Immature natural killer cell (primary cell): ENCODE data around the gene CLIC4. TPM values are rescaled to one million over a fixed set of nuclear protein-coding genes. Genes with fewer than 3 reads are reported as not detected.

Experiments used
- DNase-seq, 3 donors: peaks; one replicate each; pipeline ENCODE4 v3.0.0; 2022; ENCODE audit warnings: mixed read lengths in 1 of 3
- H3K27ac Mint-ChIP-seq, 6 donors: one replicate each; pipeline ENCODE4 v1.8.0; 2020; ENCODE audit warnings: mixed read lengths in 6 of 6, mild to moderate bottlenecking in 5 of 6, inconsistent platforms in 4 of 6, moderate library complexity in 3 of 6
- H3K27me3 Mint-ChIP-seq, 3 donors: one replicate each; pipeline ENCODE4 v1.8.0; 2020 to 2021; ENCODE audit warnings: low read depth in 3 of 3, mild to moderate bottlenecking in 3 of 3, mixed read lengths in 3 of 3, moderate library complexity in 3 of 3, inconsistent platforms in 1 of 3
- H3K36me3 Mint-ChIP-seq, 3 donors: one replicate each; pipeline ENCODE4 v1.8.0; 2020; ENCODE audit warnings: mixed read lengths in 3 of 3, inconsistent platforms in 2 of 3, mild to moderate bottlenecking in 2 of 3
- H3K4me1 Mint-ChIP-seq, 2 donors: one replicate each; pipeline ENCODE4 v1.8.0; 2020; ENCODE audit warnings: inconsistent platforms in 2 of 2, mild to moderate bottlenecking in 2 of 2, mixed read lengths in 2 of 2, moderate library complexity in 1 of 2
- H3K4me3 Mint-ChIP-seq, 5 donors: one replicate each; pipeline ENCODE4 v1.8.0; 2020; ENCODE audit warnings: mild to moderate bottlenecking in 5 of 5, mixed read lengths in 5 of 5, inconsistent platforms in 3 of 5, moderate library complexity in 3 of 5
- H3K9me3 Mint-ChIP-seq, 6 donors: one replicate each; pipeline ENCODE4 v1.8.0; 2020; ENCODE audit warnings: mild to moderate bottlenecking in 6 of 6, mixed read lengths in 6 of 6, inconsistent platforms in 4 of 6, moderate library complexity in 3 of 6
- polyA plus RNA-seq, 3 donors: library from polyadenylated mRNA; unstranded; fragments of 300-500 nt; fragmentation: Illumina TruSeq; gene quantifications; one replicate each; pipeline ENCODE4 v1.2.3, GENCODE V29; 2021

The CLIC4 gene
- polyA plus RNA-seq, 3 donors from 2014 or later: 0.81 to 1.6 (median 1.3) TPM

DNA sequence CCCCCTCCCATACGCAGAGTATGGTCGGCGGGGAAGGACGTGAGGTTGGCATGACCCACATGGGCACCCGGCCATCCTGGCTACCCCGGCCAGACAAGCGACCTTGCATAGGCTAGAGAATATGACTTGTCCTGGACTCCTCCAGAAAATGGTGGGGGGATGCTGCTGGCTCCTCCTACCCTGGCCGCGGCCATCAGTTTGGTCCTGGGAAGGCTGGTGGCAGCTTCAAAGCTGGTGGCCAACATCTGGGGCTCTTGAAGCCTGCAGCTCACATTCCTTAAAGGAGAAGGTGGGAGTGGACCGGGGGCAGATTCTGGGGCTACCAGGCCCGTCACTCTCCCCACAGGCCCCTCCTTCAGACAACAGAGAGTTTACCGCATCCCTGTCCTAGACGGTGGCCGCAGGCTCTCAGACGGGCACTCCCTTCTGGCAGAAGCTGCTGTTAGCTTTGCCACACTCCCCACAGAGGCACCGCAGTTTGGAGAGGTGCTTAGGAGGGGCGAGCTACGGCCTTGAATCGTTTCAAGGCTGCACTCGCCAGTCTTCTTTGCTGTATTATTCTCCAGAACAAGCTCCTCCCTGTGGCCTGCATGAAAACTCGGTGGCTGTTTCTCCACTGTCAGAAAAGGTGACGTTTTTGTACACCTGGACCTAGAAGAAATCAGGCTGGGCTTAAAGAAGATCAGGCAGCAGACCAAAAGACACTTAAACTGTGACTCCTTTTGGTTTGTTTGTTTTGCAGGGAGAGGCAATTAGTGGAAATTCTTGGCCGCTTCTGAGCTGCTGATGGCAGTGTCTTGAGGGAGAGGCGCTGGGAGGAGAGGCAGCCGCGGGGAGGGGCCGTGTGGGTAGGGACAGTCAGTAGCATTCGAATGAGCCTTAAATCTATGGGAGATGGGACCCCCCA is 116.8 kb downstream of the CLIC4 start:
- peaks cover 73 to 99% of the 10 kb centered on the region in 2 donors for H3K4me1 Mint-ChIP-seq
- peak overlapping the region; percentile 79 to 99 (median 88) for H3K27ac Mint-ChIP-seq
- no peaks in the 10 kb centered on the region for H3K9me3 Mint-ChIP-seq
- H3K36me3 Mint-ChIP-seq: peaks cover 0 to 52% (median 45%) of the 10 kb centered on the region in 3 donors
- H3K4me3 Mint-ChIP-seq: peak overlapping the region; percentile 63 to 97 (median 79)
- peak; percentile 60 to 81 (median 72) for DNase-seq
- peaks cover 0 to 12% (median 10%) of the 10 kb centered on the region in 3 donors for H3K27me3 Mint-ChIP-seq

DNA sequence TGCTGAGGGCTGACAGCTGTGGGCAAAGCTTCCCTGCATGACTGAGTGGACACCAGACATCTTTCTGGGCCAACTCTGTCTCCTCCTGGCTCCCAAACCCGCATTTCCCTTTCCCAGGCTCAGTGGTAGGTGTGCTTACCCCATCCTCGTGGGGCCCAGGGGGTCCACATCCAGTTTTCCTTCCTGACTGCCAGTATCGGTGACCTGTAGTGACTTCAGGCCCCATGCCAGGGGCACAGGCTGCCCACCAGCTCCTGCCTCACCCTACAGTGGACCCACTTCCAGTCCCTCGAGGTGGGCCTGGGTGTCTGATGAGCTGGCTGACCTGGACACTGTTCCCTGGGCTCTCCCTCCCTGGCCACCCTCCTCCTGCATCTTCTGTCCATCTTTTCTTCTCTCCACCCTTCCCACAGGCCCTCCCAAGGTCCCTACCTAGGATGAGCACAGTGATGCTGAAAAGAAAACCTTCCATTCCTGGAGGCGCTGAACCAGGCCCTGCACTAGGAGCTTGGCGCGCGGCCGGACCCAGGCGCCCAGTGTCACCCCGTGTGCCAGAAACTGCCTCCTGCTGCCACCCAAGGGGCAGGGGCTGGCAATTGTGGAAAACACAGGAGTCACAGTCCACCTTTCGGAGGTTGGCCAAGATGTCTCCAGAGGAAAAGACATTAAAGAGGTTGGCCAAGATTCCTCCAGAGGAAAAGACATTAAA is 117.7 kb downstream of the CLIC4 start:
- Mint-ChIP-seq H3K4me1 (peaks cover 74 to 99% of the 10 kb centered on the region in 2 donors), H3K4me3 (peak overlapping the region; percentile 72 to 97 (median 79)), H3K36me3 (peaks cover 0 to 61% (median 47%) of the 10 kb centered on the region in 3 donors)

DNA sequence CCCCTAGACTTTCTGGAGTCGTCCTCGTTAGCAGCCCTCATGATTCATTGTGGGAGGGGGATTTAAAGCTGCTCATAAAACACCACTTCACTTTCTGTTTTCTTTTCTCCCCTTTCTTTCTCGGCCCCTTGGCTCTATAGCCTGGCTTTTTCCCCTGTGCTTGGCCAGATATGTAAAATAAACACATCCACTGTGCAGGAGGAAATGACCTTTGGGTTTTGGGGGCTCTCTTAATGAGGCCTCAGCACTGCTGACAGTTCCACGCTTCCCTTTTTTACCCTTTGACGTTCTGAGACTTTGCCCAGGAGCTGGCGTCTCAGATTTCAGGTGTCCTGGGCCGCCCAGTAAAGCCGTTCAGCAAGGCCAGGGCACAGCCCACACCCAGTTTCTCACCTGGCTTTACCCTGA is 119.1 kb downstream of the CLIC4 start:
- Mint-ChIP-seq H3K9me3 (no peaks in the 10 kb centered on the region), H3K36me3 (peaks cover 0 to 67% (median 47%) of the 10 kb centered on the region in 3 donors), H3K27ac (peak overlapping the region in 5 of 6 donors; percentile 46 to 91 (median 80)), H3K4me1 (peaks cover 72 to 99% of the 10 kb centered on the region in 2 donors), H3K27me3 (peaks cover 0 to 5% (median 2%) of the 10 kb centered on the region in 3 donors), H3K4me3 (peak overlapping the region; percentile 58 to 97 (median 77))
- no peak for DNase-seq

More for the DNA sequence above, 117.7 kb downstream of the CLIC4 start:
- Mint-ChIP-seq H3K27ac (peak overlapping the region in 5 of 6 donors; percentile 81 to 99 (median 89)), H3K27me3 (peaks cover 0 to 9% (median 6%) of the 10 kb centered on the region in 3 donors), H3K9me3 (no peaks in the 10 kb centered on the region)
- no peak for DNase-seq

DNA sequence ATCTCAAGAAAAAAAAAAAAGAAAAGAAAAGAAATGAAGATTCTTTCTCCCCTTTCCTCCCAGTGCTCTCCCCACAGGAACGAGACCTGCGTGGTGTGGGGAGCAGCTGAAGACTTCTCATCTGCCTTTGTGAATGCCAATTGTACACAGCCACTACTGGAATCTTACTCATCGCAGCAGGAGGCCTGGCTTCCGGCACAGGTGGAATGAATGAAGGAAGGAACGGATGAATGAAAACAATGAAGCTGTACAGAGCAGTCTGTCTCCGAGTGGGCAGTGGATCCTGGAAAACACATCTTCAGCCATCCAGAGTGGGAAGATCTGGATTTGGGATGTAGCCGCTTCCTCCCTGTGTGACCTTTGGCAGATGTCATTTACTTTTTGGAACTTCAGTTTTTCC is 119.9 kb downstream of the CLIC4 start:
- peaks cover 0 to 67% (median 47%) of the 10 kb centered on the region in 3 donors for H3K36me3 Mint-ChIP-seq
- peaks cover 1 to 5% (median 2%) of the 10 kb centered on the region in 3 donors for H3K27me3 Mint-ChIP-seq
- no peak overlapping the region for H3K27ac Mint-ChIP-seq
- no peak for DNase-seq
- no peak overlapping the region for H3K4me3 Mint-ChIP-seq
- no peaks in the 10 kb centered on the region for H3K9me3 Mint-ChIP-seq
- peaks cover 76 to 100% of the 10 kb centered on the region in 2 donors for H3K4me1 Mint-ChIP-seq

DNA sequence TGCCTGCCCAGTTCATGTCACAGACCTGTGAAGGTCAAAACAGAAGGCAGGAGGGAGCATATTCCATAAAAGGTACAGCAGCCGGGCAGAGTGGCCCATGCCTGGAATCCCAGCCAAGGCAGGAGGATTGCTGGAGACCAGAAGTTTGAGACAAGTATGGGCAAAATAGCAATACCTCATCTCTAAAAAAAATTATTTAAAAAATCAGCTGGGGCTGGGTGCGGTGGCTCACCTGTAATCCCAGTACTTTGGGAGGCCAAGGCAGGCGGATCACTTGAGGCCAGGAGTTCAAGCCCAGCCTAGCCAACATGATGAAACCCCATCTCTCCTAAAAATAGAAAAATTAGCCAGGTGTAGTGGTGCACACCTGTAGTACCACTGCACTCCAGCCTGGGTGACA is 120.3 kb downstream of the CLIC4 start:
- H3K27me3 Mint-ChIP-seq: peaks cover 1 to 4% (median 2%) of the 10 kb centered on the region in 3 donors
- H3K9me3 Mint-ChIP-seq: no peaks in the 10 kb centered on the region
- no peak overlapping the region for H3K4me3 Mint-ChIP-seq
- H3K27ac Mint-ChIP-seq: peak overlapping the region in 2 of 6 donors; percentile 13 to 45
- peaks cover 76 to 100% of the 10 kb centered on the region in 2 donors for H3K4me1 Mint-ChIP-seq
- H3K36me3 Mint-ChIP-seq: peaks cover 0 to 66% (median 47%) of the 10 kb centered on the region in 3 donors
- no peak for DNase-seq

DNA sequence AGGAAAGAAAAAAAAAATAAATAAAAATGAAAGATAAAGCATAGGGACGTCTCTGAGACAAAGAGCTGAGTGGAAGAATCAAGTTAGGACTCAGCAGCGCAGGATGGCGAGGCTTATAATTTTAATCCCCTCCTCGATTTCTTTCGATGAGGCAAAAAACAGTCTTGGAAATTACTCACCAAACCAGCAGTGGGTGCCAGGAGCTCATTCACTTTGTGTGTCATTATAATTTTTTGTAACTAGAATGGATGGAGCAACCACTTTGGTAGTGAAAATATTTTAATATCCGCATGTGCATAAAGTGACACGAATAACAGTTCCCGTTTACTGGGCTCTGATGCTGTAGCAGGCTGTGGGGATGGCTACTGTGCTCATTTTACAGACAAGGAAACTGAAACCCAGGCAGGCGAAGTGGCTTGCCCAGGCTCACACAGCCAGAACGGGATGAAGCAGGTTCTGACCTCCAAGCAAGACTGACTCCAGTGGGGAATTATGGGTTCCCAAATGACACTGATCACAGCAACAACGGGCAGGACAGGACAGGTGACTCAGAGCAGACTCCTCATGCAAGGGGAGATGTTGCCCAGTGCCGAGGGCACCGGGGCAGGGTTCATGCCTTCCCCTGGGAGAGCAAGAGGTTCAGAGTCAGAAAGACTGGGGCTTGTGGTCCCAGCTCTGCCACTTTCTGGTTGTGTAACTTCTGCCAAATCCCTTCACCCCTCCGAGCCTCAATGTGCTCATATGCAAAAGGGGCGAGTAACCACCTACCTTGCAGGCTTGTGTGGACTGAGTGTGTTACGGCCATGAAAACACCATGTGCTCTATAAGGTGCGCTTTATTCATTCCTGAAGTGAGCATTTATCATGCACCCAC is 121.2 kb downstream of the CLIC4 start:
- Mint-ChIP-seq H3K27ac (peak overlapping the region in 2 of 6 donors; percentile 41 to 70), H3K4me3 (no peak overlapping the region), H3K9me3 (no peaks in the 10 kb centered on the region), H3K27me3 (peaks cover 1 to 3% (median 2%) of the 10 kb centered on the region in 3 donors), H3K4me1 (peaks cover 76 to 100% of the 10 kb centered on the region in 2 donors), H3K36me3 (peaks cover 0 to 58% (median 42%) of the 10 kb centered on the region in 3 donors)
- DNase-seq: no peak

DNA sequence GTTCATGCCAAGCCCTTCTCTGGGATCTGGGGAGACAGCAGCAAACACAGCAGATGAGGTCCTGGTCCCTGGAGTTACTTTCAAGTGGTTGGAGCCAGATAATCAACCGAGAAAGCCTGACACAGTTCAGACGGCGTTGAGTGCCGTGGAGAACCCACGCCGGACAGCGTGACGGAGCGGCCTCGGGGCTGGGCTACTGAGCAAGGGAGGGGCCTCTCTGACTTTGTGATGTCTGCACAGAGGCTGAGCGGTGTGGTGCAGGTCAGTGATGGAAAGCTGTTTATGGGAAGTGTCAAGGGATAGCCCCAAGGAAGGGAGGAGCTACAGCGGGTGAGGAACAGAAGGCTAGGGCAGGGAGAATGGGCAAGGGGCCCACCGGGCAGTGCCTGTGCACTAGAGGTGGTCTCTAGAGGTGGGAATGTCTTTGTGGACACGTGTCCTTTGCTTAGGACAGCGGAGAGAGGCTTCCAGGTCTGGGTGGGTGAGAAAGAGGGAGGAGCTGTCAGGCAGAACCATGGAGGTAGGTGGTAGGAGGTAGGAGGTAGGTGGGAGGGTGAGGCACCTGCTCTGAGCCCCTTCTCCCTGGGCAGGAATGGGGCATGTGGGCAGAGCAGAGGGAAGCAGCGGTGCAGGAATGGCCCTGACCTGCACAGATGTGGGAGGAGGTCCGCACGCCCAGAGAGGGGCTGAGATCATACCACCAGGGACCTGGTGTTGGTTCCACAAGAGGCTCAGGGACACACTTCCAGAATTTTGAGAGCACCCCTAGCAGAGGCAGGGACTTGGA is 122.0 kb downstream of the CLIC4 start:
- Mint-ChIP-seq H3K27ac (peak overlapping the region in 4 of 6 donors; percentile 41 to 76 (median 72)), H3K9me3 (no peaks in the 10 kb centered on the region), H3K4me3 (peak overlapping the region in 1 of 5 donors; percentile 7), H3K4me1 (peaks cover 75 to 100% of the 10 kb centered on the region in 2 donors), H3K36me3 (peaks cover 0 to 56% (median 39%) of the 10 kb centered on the region in 3 donors), H3K27me3 (peaks cover 1 to 3% (median 2%) of the 10 kb centered on the region in 3 donors)
- DNase-seq: no peak

DNA sequence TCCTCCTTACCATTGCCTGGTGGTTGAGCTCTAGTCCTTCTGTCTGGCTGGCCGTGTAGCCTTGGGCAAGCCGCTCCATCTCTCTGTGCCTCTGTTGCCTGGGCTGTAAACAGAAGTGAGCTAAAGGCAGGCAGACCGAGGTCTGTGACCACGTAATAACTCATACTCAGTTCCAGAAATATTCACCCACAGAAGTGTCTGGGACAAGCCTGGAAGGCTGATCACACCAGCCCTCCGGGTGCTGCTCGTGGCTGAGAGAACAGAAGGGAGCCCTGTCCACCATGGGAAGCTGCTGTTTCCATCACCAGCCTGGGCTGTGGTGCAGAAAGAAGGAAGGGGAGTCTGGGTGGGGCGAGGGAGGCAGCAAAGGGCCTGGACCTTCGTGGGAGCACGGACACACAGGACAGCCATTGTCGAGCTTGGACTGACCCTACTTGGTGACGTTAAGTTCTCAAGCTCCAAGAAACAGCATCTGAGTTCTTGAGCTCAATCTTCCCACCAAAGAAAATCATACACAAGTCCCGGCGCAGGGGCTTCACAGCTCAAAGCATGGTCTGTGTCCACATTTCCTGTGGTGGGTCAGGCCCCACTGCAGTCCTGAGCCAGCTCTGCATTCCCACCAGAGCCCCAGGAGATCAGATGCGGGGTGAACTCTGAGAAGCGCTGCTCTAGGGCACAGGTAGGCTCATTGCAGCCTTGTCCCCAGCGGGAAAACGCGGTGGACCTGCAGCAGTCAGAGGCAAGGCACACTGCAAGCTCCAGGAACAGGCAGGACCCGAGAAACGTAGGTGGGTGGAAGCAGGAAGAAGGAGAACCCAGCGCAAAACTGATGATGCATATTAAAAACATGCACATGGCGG is 123.0 kb downstream of the CLIC4 start:
- Mint-ChIP-seq H3K27me3 (peaks cover 1 to 2% (median 1%) of the 10 kb centered on the region in 3 donors), H3K4me3 (peak overlapping the region in 3 of 5 donors; percentile 4 to 68 (median 48)), H3K27ac (peak overlapping the region in 4 of 6 donors; percentile 20 to 65 (median 52)), H3K9me3 (no peaks in the 10 kb centered on the region), H3K36me3 (peaks cover 0 to 53% (median 32%) of the 10 kb centered on the region in 3 donors), H3K4me1 (peaks cover 72 to 100% of the 10 kb centered on the region in 2 donors)
- DNase-seq: no peak

DNA sequence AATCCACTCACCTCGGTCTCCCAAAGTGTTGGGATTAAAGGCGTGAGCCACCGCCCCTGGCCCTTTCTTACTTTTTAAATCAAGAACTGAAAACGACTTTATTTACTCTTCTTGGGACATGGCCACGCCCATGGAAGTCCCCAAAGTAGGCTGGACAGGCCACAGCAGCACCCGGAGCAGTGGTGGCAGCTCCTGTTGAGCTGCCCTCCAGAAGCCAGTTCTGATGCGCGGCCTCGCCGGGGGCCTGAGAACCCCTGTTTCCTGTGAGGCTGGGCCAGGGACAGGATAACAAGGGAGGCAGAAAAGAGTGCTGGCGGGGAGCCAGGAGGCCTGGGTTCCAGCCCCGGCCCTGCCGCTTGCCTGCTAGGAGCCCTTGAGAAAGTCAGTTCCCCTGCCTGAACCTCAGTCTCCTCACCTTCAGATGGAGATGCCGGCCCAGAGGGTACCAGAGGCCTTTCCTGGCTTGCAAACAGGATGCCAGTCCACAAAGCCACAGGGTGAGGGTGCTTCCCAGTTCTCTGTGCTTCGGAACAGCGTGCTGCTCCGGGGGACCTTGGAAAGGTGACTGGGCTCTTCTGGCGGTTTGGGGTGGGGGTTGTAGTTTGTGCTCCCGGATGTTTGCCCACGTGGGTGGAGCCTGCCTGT is 125.4 kb downstream of the CLIC4 start:
- H3K36me3 Mint-ChIP-seq: peaks cover 0 to 32% (median 16%) of the 10 kb centered on the region in 3 donors
- H3K27me3 Mint-ChIP-seq: peaks cover 1 to 2% (median 1%) of the 10 kb centered on the region in 3 donors
- H3K4me3 Mint-ChIP-seq: peak overlapping the region; percentile 49 to 80 (median 78)
- peaks cover 55 to 79% of the 10 kb centered on the region in 2 donors for H3K4me1 Mint-ChIP-seq
- H3K9me3 Mint-ChIP-seq: no peaks in the 10 kb centered on the region
- peak overlapping the region in 5 of 6 donors; percentile 34 to 91 (median 79) for H3K27ac Mint-ChIP-seq
- DNase-seq: peak in 1 of 3 donors; percentile 32

DNA sequence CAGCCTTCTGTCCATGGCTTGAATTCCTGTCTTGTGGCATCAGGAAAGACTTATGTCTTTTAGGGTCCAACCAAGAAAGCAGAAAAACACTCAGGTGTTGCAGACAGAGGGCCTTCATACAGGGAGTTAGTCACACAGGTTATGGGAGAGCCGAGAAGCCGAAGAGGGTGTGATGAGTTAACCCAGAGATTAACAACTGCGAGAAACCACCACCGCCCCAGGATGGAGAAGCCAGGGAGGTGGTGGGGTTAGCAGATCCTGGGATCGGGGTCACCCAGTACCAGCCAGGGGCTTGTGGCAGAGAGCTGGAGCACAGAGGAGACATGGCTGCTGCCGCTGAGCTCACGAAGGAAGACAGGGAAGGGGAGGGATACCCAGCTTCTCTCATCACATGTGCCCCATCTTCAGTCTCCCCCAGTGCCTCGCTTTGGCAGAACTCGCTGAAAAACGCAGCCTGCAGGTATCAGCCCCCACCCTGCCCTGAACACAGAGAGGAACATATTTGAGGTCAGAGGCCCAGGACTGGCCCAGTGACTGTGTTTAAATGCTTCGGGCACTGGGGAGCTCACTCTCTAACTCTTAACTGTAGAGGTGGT is 126.2 kb downstream of the CLIC4 start:
- H3K27ac Mint-ChIP-seq: peak overlapping the region; percentile 29 to 91 (median 80)
- H3K9me3 Mint-ChIP-seq: no peaks in the 10 kb centered on the region
- no peak for DNase-seq
- peaks cover 56 to 71% of the 10 kb centered on the region in 2 donors for H3K4me1 Mint-ChIP-seq
- H3K36me3 Mint-ChIP-seq: peaks cover 0 to 26% (median 14%) of the 10 kb centered on the region in 3 donors
- H3K4me3 Mint-ChIP-seq: peak overlapping the region; percentile 49 to 80 (median 78)
- H3K27me3 Mint-ChIP-seq: peaks cover 1 to 2% (median 1%) of the 10 kb centered on the region in 3 donors
